ENCODE results near the gene SMC6.

DNA sequence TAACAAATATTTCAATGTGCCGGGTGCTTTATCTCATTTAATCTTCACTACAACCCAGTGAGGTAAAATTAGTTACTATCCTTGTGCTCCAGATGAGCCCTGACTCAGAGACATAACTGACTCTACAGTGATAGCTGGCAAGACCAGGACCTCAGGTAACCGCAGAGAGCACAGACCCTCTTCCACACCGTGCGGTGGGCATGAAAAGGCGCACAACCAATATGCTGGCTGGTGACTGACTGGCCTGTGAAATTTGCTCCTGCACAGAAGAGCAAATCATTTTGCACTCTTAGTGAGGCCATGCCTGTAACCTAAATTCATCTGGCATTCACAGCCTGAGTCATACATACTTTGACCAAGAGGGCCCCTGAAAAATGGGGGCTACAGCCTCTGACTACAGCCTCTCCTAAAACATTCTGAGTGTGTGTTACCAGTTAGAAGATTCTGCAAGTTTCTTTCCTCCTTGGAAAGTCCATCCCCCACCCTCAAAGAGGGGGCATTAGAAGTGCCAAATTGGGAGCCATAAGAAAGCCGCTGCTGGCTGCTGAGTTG is 40.3 kb upstream of the SMC6 start:
- TF ChIP-seq, protein P1, sequence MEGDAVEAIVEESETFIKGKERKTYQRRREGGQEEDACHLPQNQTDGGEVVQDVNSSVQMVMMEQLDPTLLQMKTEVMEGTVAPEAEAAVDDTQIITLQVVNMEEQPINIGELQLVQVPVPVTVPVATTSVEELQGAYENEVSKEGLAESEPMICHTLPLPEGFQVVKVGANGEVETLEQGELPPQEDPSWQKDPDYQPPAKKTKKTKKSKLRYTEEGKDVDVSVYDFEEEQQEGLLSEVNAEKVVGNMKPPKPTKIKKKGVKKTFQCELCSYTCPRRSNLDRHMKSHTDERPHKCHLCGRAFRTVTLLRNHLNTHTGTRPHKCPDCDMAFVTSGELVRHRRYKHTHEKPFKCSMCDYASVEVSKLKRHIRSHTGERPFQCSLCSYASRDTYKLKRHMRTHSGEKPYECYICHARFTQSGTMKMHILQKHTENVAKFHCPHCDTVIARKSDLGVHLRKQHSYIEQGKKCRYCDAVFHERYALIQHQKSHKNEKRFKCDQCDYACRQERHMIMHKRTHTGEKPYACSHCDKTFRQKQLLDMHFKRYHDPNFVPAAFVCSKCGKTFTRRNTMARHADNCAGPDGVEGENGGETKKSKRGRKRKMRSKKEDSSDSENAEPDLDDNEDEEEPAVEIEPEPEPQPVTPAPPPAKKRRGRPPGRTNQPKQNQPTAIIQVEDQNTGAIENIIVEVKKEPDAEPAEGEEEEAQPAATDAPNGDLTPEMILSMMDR (IDR thresholded peaks at IDR 0.05; ENCODE audit: poor library complexity, severe bottlenecking) = no peak
- TF ChIP-seq SMC3 (conservative IDR thresholded peaks at IDR 0.05; ENCODE audit: poor library complexity) = no peak
- no peak for TF ChIP-seq EP300 (conservative IDR thresholded peaks at IDR 0.05; ENCODE audit: poor library complexity, severe bottlenecking)
- TF ChIP-seq MXI1 (conservative IDR thresholded peaks at IDR 0.05; ENCODE audit: poor library complexity, severe bottlenecking) = no peak
- no peak for TF ChIP-seq POLR2AphosphoS5 (IDR thresholded peaks at IDR 0.05)
- no peak for TF ChIP-seq RAD21 (conservative IDR thresholded peaks at IDR 0.05)
- no peak for TF ChIP-seq EZH2 (IDR thresholded peaks at IDR 0.05; ENCODE audit: borderline replicate concordance, insufficient read depth, low read length, poor library complexity, severe bottlenecking)
- TF ChIP-seq, protein P2, sequence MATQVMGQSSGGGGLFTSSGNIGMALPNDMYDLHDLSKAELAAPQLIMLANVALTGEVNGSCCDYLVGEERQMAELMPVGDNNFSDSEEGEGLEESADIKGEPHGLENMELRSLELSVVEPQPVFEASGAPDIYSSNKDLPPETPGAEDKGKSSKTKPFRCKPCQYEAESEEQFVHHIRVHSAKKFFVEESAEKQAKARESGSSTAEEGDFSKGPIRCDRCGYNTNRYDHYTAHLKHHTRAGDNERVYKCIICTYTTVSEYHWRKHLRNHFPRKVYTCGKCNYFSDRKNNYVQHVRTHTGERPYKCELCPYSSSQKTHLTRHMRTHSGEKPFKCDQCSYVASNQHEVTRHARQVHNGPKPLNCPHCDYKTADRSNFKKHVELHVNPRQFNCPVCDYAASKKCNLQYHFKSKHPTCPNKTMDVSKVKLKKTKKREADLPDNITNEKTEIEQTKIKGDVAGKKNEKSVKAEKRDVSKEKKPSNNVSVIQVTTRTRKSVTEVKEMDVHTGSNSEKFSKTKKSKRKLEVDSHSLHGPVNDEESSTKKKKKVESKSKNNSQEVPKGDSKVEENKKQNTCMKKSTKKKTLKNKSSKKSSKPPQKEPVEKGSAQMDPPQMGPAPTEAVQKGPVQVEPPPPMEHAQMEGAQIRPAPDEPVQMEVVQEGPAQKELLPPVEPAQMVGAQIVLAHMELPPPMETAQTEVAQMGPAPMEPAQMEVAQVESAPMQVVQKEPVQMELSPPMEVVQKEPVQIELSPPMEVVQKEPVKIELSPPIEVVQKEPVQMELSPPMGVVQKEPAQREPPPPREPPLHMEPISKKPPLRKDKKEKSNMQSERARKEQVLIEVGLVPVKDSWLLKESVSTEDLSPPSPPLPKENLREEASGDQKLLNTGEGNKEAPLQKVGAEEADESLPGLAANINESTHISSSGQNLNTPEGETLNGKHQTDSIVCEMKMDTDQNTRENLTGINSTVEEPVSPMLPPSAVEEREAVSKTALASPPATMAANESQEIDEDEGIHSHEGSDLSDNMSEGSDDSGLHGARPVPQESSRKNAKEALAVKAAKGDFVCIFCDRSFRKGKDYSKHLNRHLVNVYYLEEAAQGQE (IDR thresholded peaks at IDR 0.05; ENCODE audit: borderline replicate concordance) = no peak

Measured in neural cell (in vitro differentiated cells).